ENCODE data around the gene NEK7.

NEK7 gene

DNA sequence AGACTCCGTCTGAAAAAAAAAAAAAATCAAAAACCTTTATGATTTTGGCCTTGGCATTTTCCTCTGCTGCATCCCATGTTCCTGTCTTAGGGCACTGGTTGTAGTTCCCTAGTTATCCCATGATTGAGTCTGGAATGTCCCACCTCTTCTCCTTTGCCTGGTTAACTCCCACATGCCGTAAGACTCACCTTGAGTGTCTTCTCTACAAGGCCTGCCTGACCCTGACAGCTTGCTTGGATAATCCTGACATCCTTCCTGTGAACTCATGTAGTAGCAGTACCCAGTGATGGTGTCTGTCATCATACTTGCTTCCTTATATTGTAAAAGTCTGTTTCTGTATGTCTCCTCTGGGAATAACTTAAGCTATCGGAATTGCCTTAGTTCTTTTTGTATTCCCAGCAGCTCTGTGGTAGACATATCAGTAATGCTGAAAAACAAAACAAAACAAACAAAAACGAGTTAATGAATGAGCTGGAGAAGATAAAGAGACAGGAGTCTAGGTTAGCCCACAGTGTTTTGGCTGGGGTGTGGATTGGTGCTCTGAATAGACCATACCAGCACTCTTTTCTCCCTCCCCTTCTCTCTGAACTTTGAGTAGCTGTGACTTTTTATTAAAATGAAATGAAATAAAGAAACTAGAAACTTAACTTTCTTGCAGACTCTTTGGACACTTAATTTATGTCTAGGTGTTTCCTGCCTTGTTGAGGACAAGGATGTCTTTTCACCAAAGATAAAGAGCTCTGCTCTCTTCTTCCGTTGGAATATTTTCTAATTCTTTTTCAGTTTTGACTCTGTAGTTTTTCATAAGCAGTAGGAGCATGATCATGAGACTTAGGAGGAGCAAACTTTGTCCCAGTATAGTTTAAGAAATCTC lies 15.1 kb downstream of the NEK7 start:
- TF ChIP-seq, protein P1, sequence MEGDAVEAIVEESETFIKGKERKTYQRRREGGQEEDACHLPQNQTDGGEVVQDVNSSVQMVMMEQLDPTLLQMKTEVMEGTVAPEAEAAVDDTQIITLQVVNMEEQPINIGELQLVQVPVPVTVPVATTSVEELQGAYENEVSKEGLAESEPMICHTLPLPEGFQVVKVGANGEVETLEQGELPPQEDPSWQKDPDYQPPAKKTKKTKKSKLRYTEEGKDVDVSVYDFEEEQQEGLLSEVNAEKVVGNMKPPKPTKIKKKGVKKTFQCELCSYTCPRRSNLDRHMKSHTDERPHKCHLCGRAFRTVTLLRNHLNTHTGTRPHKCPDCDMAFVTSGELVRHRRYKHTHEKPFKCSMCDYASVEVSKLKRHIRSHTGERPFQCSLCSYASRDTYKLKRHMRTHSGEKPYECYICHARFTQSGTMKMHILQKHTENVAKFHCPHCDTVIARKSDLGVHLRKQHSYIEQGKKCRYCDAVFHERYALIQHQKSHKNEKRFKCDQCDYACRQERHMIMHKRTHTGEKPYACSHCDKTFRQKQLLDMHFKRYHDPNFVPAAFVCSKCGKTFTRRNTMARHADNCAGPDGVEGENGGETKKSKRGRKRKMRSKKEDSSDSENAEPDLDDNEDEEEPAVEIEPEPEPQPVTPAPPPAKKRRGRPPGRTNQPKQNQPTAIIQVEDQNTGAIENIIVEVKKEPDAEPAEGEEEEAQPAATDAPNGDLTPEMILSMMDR (IDR thresholded peaks at IDR 0.05), result no peak
- Histone ChIP-seq H3K4me3 (no peak overlapping the region), H3K27ac (no peak overlapping the region)
- DNase-seq (ENCODE audit: low spot score), result no peak

DNA sequence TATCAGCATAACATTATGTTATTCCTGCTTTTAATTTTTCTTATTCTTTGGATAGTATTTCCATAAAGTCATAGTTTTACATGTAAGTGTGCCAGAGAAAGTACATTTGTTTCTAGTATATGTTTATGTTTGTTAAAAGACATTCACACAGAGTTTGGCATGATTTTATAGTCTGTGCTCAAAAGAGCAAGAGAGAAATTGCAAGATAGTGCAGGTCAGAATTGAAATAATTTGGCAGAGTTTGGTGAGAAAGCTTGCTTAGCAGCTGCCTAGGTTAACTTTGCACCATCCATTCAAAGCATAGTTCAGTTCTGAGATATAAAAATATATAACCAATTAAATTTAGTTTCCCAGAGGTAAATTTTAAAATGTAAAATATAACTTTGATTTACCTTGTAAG lies 17.0 kb downstream of the NEK7 start:
- Histone ChIP-seq H3K27ac (no peak overlapping the region), H3K4me3 (no peak overlapping the region)
- TF ChIP-seq, protein P1 (IDR thresholded peaks at IDR 0.05), result no peak
- no peak for DNase-seq (ENCODE audit: low spot score)

DNA sequence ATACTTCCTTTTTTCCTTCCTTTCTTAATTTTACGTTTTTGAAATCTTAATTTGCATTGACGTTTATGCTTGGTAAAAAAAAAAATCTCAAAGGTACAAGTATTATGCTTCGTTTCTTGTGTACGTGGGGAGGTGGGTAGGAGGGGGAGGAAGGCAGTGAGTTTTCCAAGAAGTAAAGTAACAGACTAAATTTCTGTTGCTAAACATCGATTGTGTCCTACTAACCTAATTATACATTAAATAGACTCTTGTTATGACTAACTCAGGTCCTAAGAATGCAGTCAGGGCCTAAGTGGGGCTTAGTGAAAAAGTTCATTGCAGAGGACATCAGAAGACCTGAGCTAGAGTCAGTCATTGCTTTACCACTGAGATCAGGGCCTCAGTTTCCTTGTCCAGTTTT lies 17.5 kb downstream of the NEK7 start:
- no peak for DNase-seq (ENCODE audit: low spot score)
- no peak overlapping the region for H3K27ac ChIP-seq
- TF ChIP-seq, protein P1 (IDR thresholded peaks at IDR 0.05), result no peak

DNA sequence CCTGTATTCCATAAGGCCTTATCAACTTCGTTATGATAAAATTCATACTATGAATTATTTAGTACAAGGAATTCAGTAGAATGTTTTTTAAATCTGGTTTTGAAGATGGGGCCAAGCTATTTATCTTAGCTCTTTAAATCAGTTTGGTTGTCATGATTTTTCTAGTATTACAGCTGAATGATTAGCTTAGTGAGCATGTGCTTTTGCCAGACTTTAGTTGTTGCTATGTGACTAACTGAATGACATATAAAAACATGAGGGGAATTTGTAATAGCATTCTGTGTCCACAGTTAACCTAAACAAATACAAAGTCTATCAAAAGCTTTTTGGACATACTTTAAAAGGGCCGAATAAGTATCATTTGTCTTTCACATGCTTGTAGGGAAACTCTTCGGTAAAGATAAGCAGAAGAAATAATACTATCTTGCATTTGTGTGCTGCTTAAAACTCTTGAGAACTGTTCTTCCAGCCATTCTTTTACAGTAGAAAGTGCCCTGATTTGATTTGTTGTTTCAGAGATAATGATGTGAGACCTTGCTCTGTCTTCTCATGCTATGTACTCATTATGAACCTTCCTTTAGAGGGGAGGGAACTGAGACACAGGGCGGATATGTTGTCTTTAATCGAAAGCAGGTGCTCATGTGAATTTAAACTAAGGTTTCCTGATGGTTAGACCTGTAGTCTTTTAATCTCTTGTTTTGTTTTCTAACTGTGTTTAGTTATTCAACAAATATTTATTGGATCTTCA lies 18.8 kb downstream of the NEK7 start:
- peak overlapping the region; percentile 0 for H3K4me3 ChIP-seq
- DNase-seq (ENCODE audit: low spot score), result no peak
- TF ChIP-seq, protein P1 (IDR thresholded peaks at IDR 0.05), result no peak
- no peak overlapping the region for H3K27ac ChIP-seq

More for the DNA sequence above, 17.5 kb downstream of the NEK7 start:
- no peak overlapping the region for H3K4me3 ChIP-seq

DNA sequence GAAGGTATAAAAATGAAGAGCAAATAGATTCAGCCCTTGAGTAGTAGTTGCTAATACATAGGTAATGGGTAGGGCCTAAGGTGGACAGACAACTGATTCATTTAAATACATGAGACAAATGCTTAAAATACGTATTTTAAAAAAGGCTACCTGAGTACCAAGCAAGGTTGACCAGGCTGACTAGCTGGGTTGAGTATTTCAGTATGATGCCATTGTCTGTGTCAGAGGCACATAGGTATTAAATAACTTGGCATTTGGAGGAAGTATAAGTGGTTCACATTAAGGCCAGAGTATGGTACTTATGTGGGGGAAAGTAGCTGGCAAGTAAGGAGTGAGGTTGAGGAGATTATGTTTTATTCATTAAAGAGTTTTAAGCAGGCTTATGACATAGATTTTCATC lies 19.4 kb downstream of the NEK7 start:
- Histone ChIP-seq H3K4me3 (no peak overlapping the region), H3K27ac (no peak overlapping the region)
- DNase-seq (ENCODE audit: low spot score), result no peak

DNA sequence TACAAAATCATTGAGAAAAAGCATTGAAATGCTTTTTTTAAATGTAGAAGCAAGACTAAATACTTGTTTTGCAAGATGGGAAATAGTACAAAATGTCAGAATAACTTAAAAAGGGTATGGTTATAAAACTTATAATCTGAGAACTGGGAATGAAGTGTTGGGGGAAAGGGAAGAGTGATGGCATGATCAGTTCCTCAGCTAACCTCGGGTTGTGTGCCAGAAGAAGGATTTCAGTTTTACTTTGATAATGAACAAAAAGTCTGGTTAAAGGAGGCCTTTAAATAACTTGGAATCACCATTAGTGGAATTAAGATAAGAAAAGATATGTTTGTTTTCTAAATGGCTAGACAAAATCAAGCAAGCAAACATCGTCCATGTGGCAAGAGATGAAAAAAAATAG lies 20.7 kb downstream of the NEK7 start:
- TF ChIP-seq, protein P1 (IDR thresholded peaks at IDR 0.05), result no peak
- H3K4me3 ChIP-seq, result no peak overlapping the region
- DNase-seq (ENCODE audit: low spot score), result no peak
- no peak overlapping the region for H3K27ac ChIP-seq

More for the DNA sequence above, 19.4 kb downstream of the NEK7 start:
- TF ChIP-seq, protein P1 (IDR thresholded peaks at IDR 0.05), result no peak
